ENCODE measurements around the gene CSPG4. TPM values are rescaled to one million over a fixed set of nuclear protein-coding genes. Genes with fewer than 3 reads are reported as not detected.
"Not testable (repeated sequence)": the region's sequence is repeated elsewhere in the genome, so short reads cannot be mapped to it uniquely, and the experiment has no call there.

CSPG4 gene
- total RNA-seq, 5 donors from 2014 or later (not counting 1 experiment from before 2014, with no cell fraction given) = 0.06 to 0.07 (median 0.06) TPM; not detected in 2

DNA sequence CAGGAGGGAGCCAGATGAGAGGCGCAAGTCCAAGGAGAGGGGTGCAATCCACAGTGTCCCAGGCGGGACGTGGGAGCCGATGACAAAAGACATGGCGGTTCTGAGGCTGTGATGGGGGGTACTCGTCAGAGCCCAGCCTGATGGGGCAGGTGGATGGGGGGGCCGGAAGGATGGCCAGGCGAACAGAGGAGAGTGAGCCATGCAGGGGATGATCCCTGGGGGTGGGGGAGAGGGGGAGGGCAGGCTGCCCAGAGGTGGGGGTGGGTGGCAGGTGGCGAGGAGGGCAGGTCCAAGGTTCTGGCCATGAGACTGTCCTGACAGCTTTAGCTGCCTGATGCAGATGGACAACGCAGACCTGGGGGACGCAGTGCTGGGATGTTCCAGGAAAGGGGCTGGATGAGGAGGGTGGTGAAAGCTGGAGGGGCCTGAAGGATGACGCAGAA, 8.9 kb upstream of the CSPG4 start:
- H3K9me3 ChIP-seq = no peaks in the 10 kb centered on the region
- Mint-ChIP-seq H3K4me1 (peaks cover 0 to 6% (median 5%) of the 10 kb centered on the region in 3 donors), H3K4me3 (no peak overlapping the region), H3K9me3 (no peaks in the 10 kb centered on the region), H3K27me3 (peaks cover 12 to 14% of the 10 kb centered on the region in 2 donors), H3K36me3 (no peaks in the 10 kb centered on the region), H3K27ac (no peak overlapping the region)
- WGBS (ENCODE audit: insufficient coverage) = 93% methylated on average over 6 of the region's 12 CpGs
- peaks cover 0 to 6% of the 10 kb centered on the region in 2 experiments for H3K4me1 ChIP-seq (ENCODE audit: control insufficient read depth in 1 of 2, extremely low read depth in 1 of 2, insufficient read depth in 2 of 2, low read length in 2 of 2)
- peaks cover 0 to 21% of the 10 kb centered on the region in 2 experiments for H3K27me3 ChIP-seq (replicated peaks in 1 of 2; ENCODE audit: control insufficient read depth in 2 of 2, extremely low read depth in 1 of 2, insufficient read depth in 2 of 2, low read length in 1 of 2)
- H3K27ac ChIP-seq (ENCODE audit: low read length) = no peak overlapping the region
- ATAC-seq (replicated peaks in 1 of 4) (no peak), DNase-seq (no peak)
- H3K4me3 ChIP-seq (ENCODE audit: control insufficient read depth in 1 of 2, extremely low read depth in 1 of 2, low read length in 1 of 2) = no peak overlapping the region
- no peaks in the 10 kb centered on the region for H3K36me3 ChIP-seq (ENCODE audit: control insufficient read depth in 2 of 2, extremely low read depth in 1 of 2, insufficient read depth in 1 of 2, low read length in 1 of 2)
- ChIA-PET CTCF (interaction anchor here in 1 of 2 donors (0.7 kb wide), 1 partner anchor 119 kb away, joined by 4 read pairs; no protein-coding TSS in a partner anchor), POLR2A (no interaction called here)

DNA sequence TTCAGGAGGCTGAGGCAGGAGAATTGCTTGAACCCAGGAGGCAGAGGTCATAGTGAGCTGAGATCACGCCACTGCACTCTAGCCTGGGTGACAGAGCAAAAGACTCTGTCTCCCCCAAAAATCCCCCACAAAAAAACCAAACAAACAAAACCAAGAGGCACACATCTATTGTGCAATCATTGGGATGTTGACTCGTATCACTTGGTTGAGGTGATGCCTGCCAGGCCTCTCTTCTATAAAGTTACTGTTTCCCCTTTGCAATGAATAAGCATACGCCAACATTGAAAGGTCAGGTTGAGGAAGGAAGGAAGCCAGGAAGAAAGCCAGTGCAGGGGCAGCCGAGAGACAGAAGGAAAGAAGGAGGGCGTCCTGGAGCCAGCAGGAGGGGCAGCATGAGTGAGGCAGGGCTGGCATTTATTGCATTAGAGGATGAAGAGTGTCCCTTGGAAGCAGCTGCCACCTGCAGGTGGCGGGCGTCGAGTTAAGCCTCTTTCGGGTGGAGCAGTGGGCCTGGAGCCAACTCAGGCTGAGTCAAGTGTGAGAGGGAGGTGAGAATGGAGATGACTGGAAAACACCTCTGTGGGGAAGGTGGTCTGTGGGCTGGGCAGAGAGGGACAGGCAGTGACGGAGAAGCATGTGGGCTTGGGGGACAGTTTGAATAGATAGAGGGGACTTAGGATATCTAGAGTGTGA, 8.3 kb upstream of the CSPG4 start:
- CTCF ChIA-PET = interaction anchor here in 1 of 2 donors (0.7 kb wide), 1 partner anchor 120 kb away, joined by 4 read pairs; no protein-coding TSS in a partner anchor
- Mint-ChIP-seq H3K4me3 (no peak overlapping the region), H3K4me1 (peaks cover 0 to 6% (median 5%) of the 10 kb centered on the region in 3 donors), H3K27ac (no peak overlapping the region), H3K36me3 (no peaks in the 10 kb centered on the region), H3K9me3 (no peaks in the 10 kb centered on the region), H3K27me3 (peaks cover 12 to 14% of the 10 kb centered on the region in 2 donors)
- H3K27me3 ChIP-seq (replicated peaks in 1 of 2; ENCODE audit: control insufficient read depth in 2 of 2, extremely low read depth in 1 of 2, insufficient read depth in 2 of 2, low read length in 1 of 2) = peaks cover 0 to 21% of the 10 kb centered on the region in 2 experiments
- peaks cover 0 to 6% of the 10 kb centered on the region in 2 experiments for H3K4me1 ChIP-seq (ENCODE audit: control insufficient read depth in 1 of 2, extremely low read depth in 1 of 2, insufficient read depth in 2 of 2, low read length in 2 of 2)
- DNase-seq (peak in 3 of 35 experiments; percentile 14 to 34 (median 23)), ATAC-seq (replicated peaks in 1 of 4) (peak in 2 of 4 experiments; percentile 26 to 29)
- POLR2A ChIA-PET = no interaction called here
- WGBS (ENCODE audit: insufficient coverage) = 29% methylated on average over 8 of the region's 10 CpGs
- no peak overlapping the region for H3K4me3 ChIP-seq (ENCODE audit: control insufficient read depth in 1 of 2, extremely low read depth in 1 of 2, low read length in 1 of 2)
- no peaks in the 10 kb centered on the region for H3K9me3 ChIP-seq
- H3K27ac ChIP-seq (ENCODE audit: low read length) = no peak overlapping the region
- H3K36me3 ChIP-seq (ENCODE audit: control insufficient read depth in 2 of 2, extremely low read depth in 1 of 2, insufficient read depth in 1 of 2, low read length in 1 of 2) = no peaks in the 10 kb centered on the region

DNA sequence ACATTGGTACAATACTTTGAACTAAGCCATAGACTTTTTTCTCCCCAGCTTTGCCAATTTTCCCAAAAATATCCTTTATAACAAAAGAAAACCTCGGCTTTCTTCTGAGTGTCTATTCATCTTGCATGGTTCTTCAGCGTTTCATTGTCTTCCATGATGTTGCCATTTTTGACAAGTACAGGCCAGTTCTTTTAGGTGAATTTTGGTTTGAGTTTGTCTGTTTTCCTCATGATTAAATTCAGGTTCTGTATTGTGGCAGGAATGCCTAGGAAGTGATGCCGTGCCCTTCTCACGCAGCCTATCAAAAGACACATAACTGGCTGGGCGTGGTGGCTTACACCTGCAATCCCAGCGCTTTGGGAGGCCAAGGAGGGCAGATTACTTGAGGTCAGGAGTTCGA, 7.6 kb upstream of the CSPG4 start:
- no peaks in the 10 kb centered on the region for H3K9me3 Mint-ChIP-seq
- peaks cover 0 to 6% (median 5%) of the 10 kb centered on the region in 3 donors for H3K4me1 Mint-ChIP-seq
- ATAC-seq (replicated peaks in 1 of 4) = no peak

DNA sequence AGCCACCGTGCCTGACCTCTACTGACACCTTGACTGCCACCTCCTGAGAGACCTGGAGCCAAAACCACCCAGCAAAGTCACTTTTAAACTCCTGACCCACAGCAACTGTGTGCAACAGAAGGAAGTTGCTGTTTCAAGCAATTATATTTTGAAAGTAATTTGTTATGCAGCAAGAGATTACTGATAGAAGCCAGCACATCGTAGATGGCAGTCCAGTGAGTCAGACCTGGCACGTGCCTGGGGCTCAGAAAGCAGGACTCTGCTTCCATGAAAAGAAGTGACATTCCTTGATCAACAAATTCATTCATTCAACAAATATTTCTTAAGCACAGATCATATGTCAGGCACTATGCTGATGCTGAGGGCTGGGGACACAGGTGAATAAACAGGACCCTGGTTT, 5.7 kb upstream of the CSPG4 start:
- Mint-ChIP-seq H3K4me3 (no peak overlapping the region), H3K4me1 (peaks cover 0 to 6% (median 5%) of the 10 kb centered on the region in 3 donors), H3K27ac (no peak overlapping the region), H3K27me3 (peaks cover 17 to 22% of the 10 kb centered on the region in 2 donors), H3K9me3 (no peaks in the 10 kb centered on the region), H3K36me3 (no peaks in the 10 kb centered on the region)
- ChIA-PET CTCF (no interaction called here), POLR2A (interaction anchor here in 1 of 2 donors (0.6 kb wide), 2 partner anchors 109 to 129 kb away, joined by 6 to 8 read pairs; no protein-coding TSS in a partner anchor)
- Histone ChIP-seq H3K27ac (ENCODE audit: low read length) (no peak overlapping the region), H3K4me3 (ENCODE audit: control insufficient read depth in 1 of 2, extremely low read depth in 1 of 2, low read length in 1 of 2) (no peak overlapping the region), H3K4me1 (ENCODE audit: control insufficient read depth in 1 of 2, extremely low read depth in 1 of 2, insufficient read depth in 2 of 2, low read length in 2 of 2) (no peaks in the 10 kb centered on the region), H3K36me3 (ENCODE audit: control insufficient read depth in 2 of 2, extremely low read depth in 1 of 2, insufficient read depth in 1 of 2, low read length in 1 of 2) (no peaks in the 10 kb centered on the region), H3K9me3 (no peaks in the 10 kb centered on the region), H3K27me3 (replicated peaks in 1 of 2; ENCODE audit: control insufficient read depth in 2 of 2, extremely low read depth in 1 of 2, insufficient read depth in 2 of 2, low read length in 1 of 2) (peaks cover 6 to 27% of the 10 kb centered on the region in 2 experiments)
- ATAC-seq (replicated peaks in 1 of 4) (no peak), DNase-seq (no peak)
- WGBS (ENCODE audit: insufficient coverage) = 76% methylated on average over 3 of the region's 3 CpGs

More for the DNA sequence above, 7.6 kb upstream of the CSPG4 start:
- no peaks in the 10 kb centered on the region for H3K9me3 ChIP-seq
- ChIA-PET CTCF (no interaction called here), POLR2A (no interaction called here)
- no peak overlapping the region for H3K4me3 Mint-ChIP-seq
- H3K27ac Mint-ChIP-seq = no peak overlapping the region
- no peak overlapping the region for H3K27ac ChIP-seq (ENCODE audit: low read length)
- H3K36me3 ChIP-seq (ENCODE audit: control insufficient read depth in 2 of 2, extremely low read depth in 1 of 2, insufficient read depth in 1 of 2, low read length in 1 of 2) = no peaks in the 10 kb centered on the region
- peaks cover 0 to 6% of the 10 kb centered on the region in 2 experiments for H3K4me1 ChIP-seq (ENCODE audit: control insufficient read depth in 1 of 2, extremely low read depth in 1 of 2, insufficient read depth in 2 of 2, low read length in 2 of 2)
- H3K27me3 ChIP-seq (replicated peaks in 1 of 2; ENCODE audit: control insufficient read depth in 2 of 2, extremely low read depth in 1 of 2, insufficient read depth in 2 of 2, low read length in 1 of 2) = peaks cover 0 to 21% of the 10 kb centered on the region in 2 experiments
- H3K27me3 Mint-ChIP-seq = peaks cover 12 to 14% of the 10 kb centered on the region in 2 donors
- WGBS (ENCODE audit: insufficient coverage) = 77% methylated on average over 4 of the region's 7 CpGs
- DNase-seq = no peak
- no peak overlapping the region for H3K4me3 ChIP-seq (ENCODE audit: control insufficient read depth in 1 of 2, extremely low read depth in 1 of 2, low read length in 1 of 2)
- no peaks in the 10 kb centered on the region for H3K36me3 Mint-ChIP-seq

DNA sequence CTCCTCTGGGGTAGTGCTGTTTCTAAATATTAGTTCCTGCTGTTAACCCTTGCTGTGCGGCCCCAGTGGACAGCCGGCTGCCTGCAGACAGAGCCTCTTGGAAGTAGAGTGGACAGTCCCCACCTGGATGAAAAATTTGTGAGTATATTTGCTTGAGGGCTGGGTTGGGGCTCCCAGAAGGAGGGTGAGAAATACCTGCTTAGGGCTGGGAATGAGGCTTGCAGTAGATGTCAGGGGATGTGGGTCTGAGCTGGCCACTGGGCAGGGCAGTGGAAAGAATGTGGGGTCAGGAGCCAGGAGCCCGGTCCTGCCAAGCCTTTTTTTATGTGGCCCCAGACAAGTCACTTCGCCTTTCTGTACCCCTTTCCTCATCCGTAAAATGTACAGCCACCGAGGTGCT, 4.4 kb upstream of the CSPG4 start:
- CTCF ChIA-PET = interaction anchor here in 1 of 2 donors (0.5 kb wide), 1 partner anchor 376 kb away, joined by 4 read pairs; no protein-coding TSS in a partner anchor
- H3K27ac Mint-ChIP-seq; H3K36me3 Mint-ChIP-seq; H3K4me1 ChIP-seq (ENCODE audit: control insufficient read depth in 1 of 2, extremely low read depth in 1 of 2, insufficient read depth in 2 of 2, low read length in 2 of 2); H3K9me3 Mint-ChIP-seq; POLR2A ChIA-PET; H3K4me3 ChIP-seq (ENCODE audit: control insufficient read depth in 1 of 2, extremely low read depth in 1 of 2, low read length in 1 of 2); H3K4me3 Mint-ChIP-seq; DNase-seq; ATAC-seq (replicated peaks in 1 of 4); H3K27ac ChIP-seq (ENCODE audit: low read length); H3K36me3 ChIP-seq (ENCODE audit: control insufficient read depth in 2 of 2, extremely low read depth in 1 of 2, insufficient read depth in 1 of 2, low read length in 1 of 2); H3K4me1 Mint-ChIP-seq; H3K9me3 ChIP-seq: not testable (repeated sequence)
- peaks cover 6 to 27% of the 10 kb centered on the region in 2 experiments for H3K27me3 ChIP-seq (replicated peaks in 1 of 2; ENCODE audit: control insufficient read depth in 2 of 2, extremely low read depth in 1 of 2, insufficient read depth in 2 of 2, low read length in 1 of 2)
- WGBS (ENCODE audit: insufficient coverage) = 94% methylated on average over 3 of the region's 6 CpGs
- peaks cover 17 to 22% of the 10 kb centered on the region in 2 donors for H3K27me3 Mint-ChIP-seq

DNA sequence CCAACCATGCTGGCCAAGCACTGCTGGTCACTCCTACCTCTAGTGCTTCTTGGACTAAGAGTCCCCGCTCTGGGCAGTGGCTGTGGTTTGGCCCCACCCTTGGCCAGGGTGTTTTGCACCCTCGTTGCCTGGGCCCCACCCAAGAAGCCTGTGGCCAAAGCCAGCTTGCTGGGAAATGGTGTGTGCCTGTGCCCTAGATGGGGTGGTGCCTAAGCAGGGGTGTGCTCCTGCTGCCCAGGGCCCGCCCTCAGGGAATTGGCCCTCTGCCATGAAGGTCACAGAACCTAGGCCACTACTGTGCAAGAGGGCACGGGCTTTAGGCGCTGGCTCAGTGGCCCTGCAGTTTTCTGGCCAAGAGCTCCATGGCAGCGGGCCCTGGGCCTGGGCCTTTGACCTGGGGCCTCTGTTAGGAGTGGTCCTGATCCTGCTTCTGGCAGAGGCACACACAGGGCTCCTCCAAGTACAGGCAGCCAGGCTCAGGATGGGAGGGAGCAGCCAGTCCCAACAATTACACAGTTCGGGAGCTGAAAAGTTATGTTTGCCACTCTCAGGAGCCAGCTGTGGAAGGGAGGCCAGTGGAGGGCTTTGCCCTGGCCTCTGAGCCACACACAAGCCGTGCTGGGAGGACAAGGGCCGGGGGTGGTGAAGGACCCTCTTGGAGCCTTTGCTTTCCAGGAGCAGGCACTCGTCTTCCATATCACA, 3.8 kb upstream of the CSPG4 start:
- H3K9me3 ChIP-seq; H3K27ac ChIP-seq (ENCODE audit: low read length); H3K4me1 ChIP-seq (ENCODE audit: control insufficient read depth in 1 of 2, extremely low read depth in 1 of 2, insufficient read depth in 2 of 2, low read length in 2 of 2); ATAC-seq (replicated peaks in 1 of 4); H3K36me3 ChIP-seq (ENCODE audit: control insufficient read depth in 2 of 2, extremely low read depth in 1 of 2, insufficient read depth in 1 of 2, low read length in 1 of 2); H3K4me3 Mint-ChIP-seq; CTCF ChIA-PET; H3K4me1 Mint-ChIP-seq; H3K4me3 ChIP-seq (ENCODE audit: control insufficient read depth in 1 of 2, extremely low read depth in 1 of 2, low read length in 1 of 2); DNase-seq; H3K9me3 Mint-ChIP-seq; H3K27ac Mint-ChIP-seq; POLR2A ChIA-PET; H3K36me3 Mint-ChIP-seq: not testable (repeated sequence)
- H3K27me3 ChIP-seq (replicated peaks in 1 of 2; ENCODE audit: control insufficient read depth in 2 of 2, extremely low read depth in 1 of 2, insufficient read depth in 2 of 2, low read length in 1 of 2) = peaks cover 6 to 22% of the 10 kb centered on the region in 2 experiments
- 100% methylated on average over 1 of the region's 10 CpGs for WGBS (ENCODE audit: insufficient coverage)
- H3K27me3 Mint-ChIP-seq = peaks cover 16 to 22% of the 10 kb centered on the region in 2 donors

Data from T-cell (primary cell).